Right atrium auricular region (tissue), 2 donors: ENCODE results near the gene CHAT. TPM values are rescaled to one million over a fixed set of nuclear protein-coding genes. Genes with fewer than 3 reads are reported as not detected.

ENCODE experiments used
- DNase-seq: peaks from one replicate; pipeline ENCODE4 v3.0.0-alpha.2; 2019; ENCODE audit warnings: low spot score
- H3K27ac ChIP-seq, 2 donors: fragments of 200-600 bp; sonication (generic); 1 replicate in 1 of 2; 2 replicates in 1 of 2; pipeline ENCODE4 v1.5.1; 2016 to 2019
- H3K27me3 ChIP-seq, 2 donors: fragments of 200-600 bp; sonication (generic); one replicate each; pipeline versions ENCODE4 v1.5.1 to v1.6.0; 2017 to 2019
- H3K36me3 ChIP-seq: fragments of 200-600 bp; sonication (generic); one replicate; pipeline ENCODE4 v1.5.1; 2016
- H3K4me1 ChIP-seq, 2 donors: fragments of 200-600 bp; sonication (generic); one replicate each; pipeline versions ENCODE4 v1.5.1 to v1.6.0; 2017 to 2019
- H3K4me3 ChIP-seq, 2 donors: fragments of 200-600 bp; sonication (generic); 1 replicate in 1 of 2; 2 replicates in 1 of 2; pipeline ENCODE4 v1.5.1; 2017 to 2019; ENCODE audit warnings: mild to moderate bottlenecking in 1 of 2, moderate library complexity in 1 of 2
- H3K9me3 ChIP-seq, 2 donors: fragments of 200-600 bp; sonication (generic); one replicate each; pipeline ENCODE4 v1.5.1; 2019
- CTCF ChIP-seq, 2 donors: fragments of 200-600 bp; sonication (generic); IDR thresholded peaks; one replicate each; pipeline ENCODE4 v1.5.1; 2019; ENCODE audit warnings: antibody characterized with exemption in 2 of 2
- total RNA-seq, 2 donors: library from RNA; depleted of rRNA; stranded (reverse); fragments of >200 nt; gene quantifications; one replicate each; pipeline ENCODE4 v1.1.0, GENCODE V29; 2016

The CHAT gene
- total RNA-seq, 2 donors from 2014 or later: not detected

- DNase-seq: no peak
- no peak for TF ChIP-seq CTCF (IDR thresholded peaks at IDR 0.05)
- Histone ChIP-seq H3K9me3 (no peaks in the 10 kb centered on the region), H3K4me1 (peaks cover 0 to 37% of the 10 kb centered on the region in 2 donors), H3K27ac (no peak overlapping the region), H3K36me3 (no peaks in the 10 kb centered on the region), H3K4me3 (no peak overlapping the region), H3K27me3 (peaks cover 28 to 47% of the 10 kb centered on the region in 2 donors)
These were observed 5.5 kb upstream of the CHAT start for GRCh38 chr10:49608166-49609005.

- no peaks in the 10 kb centered on the region for H3K9me3 ChIP-seq
- no peak overlapping the region for H3K4me3 ChIP-seq
- H3K36me3 ChIP-seq: no peaks in the 10 kb centered on the region
- H3K4me1 ChIP-seq: peaks cover 0 to 37% of the 10 kb centered on the region in 2 donors
- DNase-seq: no peak
- no peak for TF ChIP-seq CTCF (IDR thresholded peaks at IDR 0.05)
- H3K27ac ChIP-seq: no peak overlapping the region
- peaks cover 28 to 50% of the 10 kb centered on the region in 2 donors for H3K27me3 ChIP-seq
These were observed 4.9 kb upstream of the CHAT start for GRCh38 chr10:49609006-49609282.

GRCh38 chr10:49609283-49610113 is 4.3 kb upstream of the CHAT start:
- H3K27ac ChIP-seq: no peak overlapping the region
- no peak for DNase-seq
- no peaks in the 10 kb centered on the region for H3K9me3 ChIP-seq
- peaks cover 0 to 37% of the 10 kb centered on the region in 2 donors for H3K4me1 ChIP-seq
- peak overlapping the region in 1 of 2 donors; percentile 20 for H3K4me3 ChIP-seq
- H3K27me3 ChIP-seq: peaks cover 28 to 55% of the 10 kb centered on the region in 2 donors
- TF ChIP-seq CTCF (IDR thresholded peaks at IDR 0.05): no peak
- no peaks in the 10 kb centered on the region for H3K36me3 ChIP-seq

GRCh38 chr10:49610114-49610457 is 3.8 kb upstream of the CHAT start, which contains the start of gene SLC18A3:
TSS of gene SLC18A3 (plus strand) at chr10:49610310. CDS start at chr10:49610741, 431 bp downstream.
- TF ChIP-seq CTCF (IDR thresholded peaks at IDR 0.05): no peak
- no peak within 1 kb of the TSS for H3K27ac ChIP-seq
- H3K4me1 ChIP-seq: peaks cover 0 to 37% of the 10 kb centered on the region in 2 donors
- H3K4me3 ChIP-seq: peak within 1 kb of the TSS in 1 of 2 donors; percentile 20
- no peaks in the 10 kb centered on the region for H3K36me3 ChIP-seq
- H3K27me3 ChIP-seq: peaks cover 28 to 56% of the 10 kb centered on the region in 2 donors
- no peaks in the 10 kb centered on the region for H3K9me3 ChIP-seq
- DNase-seq: no peak

- no peak overlapping the region for H3K27ac ChIP-seq
- H3K9me3 ChIP-seq: no peaks in the 10 kb centered on the region
- peak overlapping the region in 1 of 2 donors; percentile 20 for H3K4me3 ChIP-seq
- no peak for DNase-seq
- peaks cover 0 to 37% of the 10 kb centered on the region in 2 donors for H3K4me1 ChIP-seq
- no peak for TF ChIP-seq CTCF (IDR thresholded peaks at IDR 0.05)
- no peaks in the 10 kb centered on the region for H3K36me3 ChIP-seq
- peaks cover 31 to 56% of the 10 kb centered on the region in 2 donors for H3K27me3 ChIP-seq
These were observed 3.2 kb upstream of the CHAT start for GRCh38 chr10:49610458-49611165.
